Activated CD8-positive, alpha-beta memory T cell treated with anti-CD3 and anti-CD28 coated beads, Interleukin-2, amount 50 U/mL, for 4 hours (primary cell): ENCODE results near the gene LRRC55.

Experiments
- DNase-seq: peaks from one replicate; pipeline ENCODE4 v3.0.0-alpha.2; 2020

LRRC55 gene

DNA sequence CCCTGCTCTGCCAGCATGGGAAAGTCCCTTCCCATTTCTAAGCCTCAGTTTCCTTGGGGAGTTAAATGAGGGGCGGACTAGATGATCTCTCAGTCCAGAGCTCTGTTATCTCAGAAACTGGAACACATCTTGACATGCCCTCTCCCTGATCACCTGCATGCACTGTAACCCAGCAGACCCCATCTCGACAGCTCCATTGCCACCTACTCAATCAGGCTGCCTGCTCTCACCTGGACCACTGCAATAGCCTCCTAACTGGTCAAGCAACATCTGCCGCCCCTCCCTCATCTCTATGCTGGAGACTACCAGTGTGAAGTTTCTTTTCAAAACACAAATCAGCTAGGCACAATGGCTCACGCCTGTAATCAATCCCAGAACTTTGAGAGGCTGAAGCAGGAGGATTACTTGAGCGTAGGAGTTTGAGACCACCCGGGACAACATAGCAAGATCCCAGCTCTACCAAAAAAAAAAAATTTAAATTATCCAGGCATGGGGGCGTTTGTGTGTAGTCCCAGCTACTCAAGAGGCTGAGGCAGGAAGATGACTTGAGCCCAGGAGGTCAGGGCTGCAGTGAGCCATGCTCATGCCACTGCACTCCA is 22.2 kb downstream of the LRRC55 start:
- no peak for DNase-seq

DNA sequence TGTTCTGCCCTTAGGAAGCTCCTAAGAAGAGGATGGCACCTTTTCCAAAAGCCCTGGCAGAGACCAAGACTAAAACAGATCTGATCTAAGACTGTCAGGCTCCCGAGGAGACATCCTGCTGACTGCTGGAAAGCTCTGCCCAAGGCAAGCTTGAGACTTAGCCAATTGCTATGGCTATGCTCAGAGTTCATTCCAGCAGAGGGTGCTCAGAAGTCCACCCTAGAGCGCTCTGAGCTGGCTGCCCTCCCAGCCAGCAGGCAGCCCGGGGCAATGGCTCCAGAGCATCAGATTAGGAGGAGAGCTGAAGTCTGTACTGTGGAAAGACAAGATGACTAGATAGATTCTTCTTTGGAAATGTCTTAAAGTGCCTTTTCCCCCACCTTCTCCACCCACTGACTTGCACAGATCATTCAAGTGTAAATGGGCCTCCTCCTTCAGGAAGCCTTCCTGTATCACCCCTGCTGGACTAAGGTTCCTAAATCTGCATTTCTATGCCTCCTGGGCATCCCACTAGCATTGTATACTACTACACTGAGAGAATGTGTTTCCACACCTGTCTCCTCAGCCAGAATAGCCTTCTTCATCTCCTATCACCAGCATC is 23.4 kb downstream of the LRRC55 start:
- DNase-seq, result no peak

DNA sequence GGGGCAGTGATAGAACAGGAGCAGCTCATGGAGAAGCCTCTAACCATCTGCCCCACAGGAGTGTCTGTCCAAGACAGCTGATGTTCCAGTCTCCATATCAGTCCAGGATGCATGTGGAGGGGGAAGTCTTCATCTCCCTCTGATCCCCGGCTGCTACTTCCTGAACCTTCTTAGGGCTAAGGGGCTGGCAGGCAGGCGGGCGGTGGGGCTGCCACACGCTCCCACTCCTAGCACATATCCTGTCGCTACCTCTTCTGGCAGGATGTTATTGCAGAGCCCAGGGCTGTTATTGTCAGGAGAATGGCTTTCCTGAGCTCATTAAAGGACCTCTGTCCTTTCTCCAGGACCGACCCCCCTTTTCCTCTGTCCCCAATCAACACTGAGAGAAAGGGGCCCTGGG is 25.4 kb downstream of the LRRC55 start:
- no peak for DNase-seq

DNA sequence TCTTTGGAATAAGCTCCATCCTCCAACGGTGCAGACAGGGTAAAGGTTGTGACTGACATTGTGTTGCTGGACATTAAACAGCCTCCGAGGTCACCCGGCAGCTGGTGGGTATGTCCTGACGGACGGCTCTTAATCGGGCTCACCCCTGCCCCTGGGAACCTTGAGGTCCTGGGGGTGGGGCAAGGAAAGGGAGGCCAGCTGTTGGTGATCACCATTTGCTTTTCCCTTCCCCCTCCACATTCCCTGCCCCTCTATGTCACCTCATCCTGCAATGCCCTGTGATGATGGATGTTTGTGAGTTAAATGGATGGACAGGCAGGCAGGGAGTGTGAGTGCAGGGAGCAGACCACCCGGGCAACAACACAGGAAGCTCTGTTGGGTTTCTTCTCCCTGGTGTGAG is 29.0 kb downstream of the LRRC55 start:
- DNase-seq, result no peak

DNA sequence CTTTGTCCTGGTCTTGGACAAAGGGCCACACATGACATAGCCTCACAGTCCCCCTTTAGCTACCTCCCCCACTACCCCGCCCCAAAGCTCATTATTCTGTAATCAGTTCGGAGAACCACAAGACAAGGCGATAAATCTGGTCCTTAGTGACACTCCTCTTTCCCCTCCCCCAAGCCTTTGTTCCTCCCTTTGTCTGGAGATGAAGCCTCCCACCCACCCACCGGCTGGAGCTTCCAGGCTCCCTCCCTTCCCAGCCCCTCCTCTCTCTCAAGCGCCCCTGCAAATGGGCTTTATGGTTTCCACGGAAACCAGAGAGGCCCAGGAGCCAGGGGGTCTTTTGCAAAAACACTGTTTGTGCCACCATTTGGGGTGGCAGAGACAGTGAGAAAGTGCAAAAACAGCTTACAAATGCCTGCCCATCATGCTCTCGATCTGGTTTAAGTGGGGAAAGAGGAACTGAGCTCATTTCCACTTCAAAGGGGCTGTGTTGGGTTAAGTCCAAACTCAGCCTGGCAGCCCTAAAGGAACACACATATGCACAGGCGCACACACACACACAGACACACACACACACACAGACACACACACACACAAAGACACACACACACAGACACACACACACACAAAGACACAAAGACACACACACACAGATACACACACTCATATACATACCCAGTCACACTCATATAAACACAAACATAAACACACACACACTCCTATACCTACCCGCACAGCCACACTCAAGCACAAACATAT is 31.8 kb downstream of the LRRC55 start:
- no peak for DNase-seq

DNA sequence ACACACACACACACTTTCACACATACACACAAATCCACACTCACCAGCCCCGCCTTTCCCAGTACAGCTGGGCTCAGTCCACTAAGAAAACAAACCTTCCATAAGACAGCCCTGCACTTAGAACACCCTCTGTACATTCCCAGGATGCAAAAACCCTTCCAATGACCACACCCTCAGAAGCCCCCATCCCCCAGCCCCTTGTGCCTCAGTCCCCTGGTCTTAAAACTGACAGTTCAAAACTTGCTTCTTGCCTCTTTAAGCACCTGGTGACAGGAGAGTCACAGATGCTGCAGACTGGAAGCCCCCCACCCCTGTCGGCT is 32.3 kb downstream of the LRRC55 start:
- no peak for DNase-seq

DNA sequence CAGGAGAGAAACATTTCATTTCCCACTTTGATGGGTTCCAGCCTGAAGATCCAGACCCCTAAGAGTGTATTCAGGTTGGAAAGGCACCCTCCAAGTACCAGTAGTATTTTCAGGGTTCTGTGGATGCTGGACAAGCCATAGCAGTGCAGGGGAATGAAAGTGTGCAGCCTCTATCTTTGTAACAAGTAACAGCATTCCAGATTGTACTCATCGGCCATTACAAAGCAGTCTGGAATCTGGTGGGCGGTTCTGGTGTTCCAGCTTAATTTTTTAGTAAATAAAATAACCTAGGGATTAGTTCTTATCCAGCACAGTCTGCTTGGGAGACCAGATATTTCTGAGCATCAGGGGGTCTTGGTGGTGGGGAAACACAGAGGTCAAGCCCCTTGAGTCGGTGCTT is 32.7 kb downstream of the LRRC55 start:
- DNase-seq, result no peak

DNA sequence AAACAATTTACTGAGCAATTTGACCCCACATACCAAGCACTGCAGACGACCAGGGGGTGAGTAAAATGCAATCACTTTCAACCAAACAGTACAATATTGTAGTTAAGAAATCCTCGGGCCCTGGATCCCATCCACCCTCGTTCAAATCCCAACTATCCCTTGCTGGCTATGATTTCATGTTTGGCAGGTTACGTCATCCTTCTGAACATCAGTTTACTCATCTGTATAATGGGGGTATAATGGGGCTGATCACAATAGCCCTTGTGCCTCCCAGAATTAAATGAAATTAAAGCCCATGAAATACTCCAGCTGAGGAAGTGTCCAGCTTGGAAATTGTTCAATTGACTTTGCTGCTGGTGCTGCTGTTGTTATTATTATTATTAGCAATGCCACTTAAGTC is 34.7 kb downstream of the LRRC55 start:
- DNase-seq, result no peak

DNA sequence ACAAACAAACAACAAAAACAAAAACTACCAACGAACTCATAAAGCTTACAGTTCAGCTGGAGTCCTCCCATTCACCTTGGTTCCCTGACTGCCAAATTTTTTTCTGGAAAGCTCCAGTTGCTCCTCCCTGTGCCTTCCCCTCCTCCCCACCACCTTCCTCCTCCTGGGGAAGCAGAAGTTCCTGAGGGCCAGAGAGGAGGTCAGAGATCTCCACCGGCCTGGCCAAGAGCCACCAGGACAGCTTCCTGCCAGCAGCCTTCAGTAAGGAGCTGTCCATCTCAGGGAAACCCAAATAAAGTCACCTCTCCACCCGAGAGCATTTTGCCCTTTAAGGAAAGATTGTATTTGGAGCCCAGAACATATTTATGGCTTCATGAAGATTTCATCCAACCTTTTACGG is 35.3 kb downstream of the LRRC55 start:
- no peak for DNase-seq

DNA sequence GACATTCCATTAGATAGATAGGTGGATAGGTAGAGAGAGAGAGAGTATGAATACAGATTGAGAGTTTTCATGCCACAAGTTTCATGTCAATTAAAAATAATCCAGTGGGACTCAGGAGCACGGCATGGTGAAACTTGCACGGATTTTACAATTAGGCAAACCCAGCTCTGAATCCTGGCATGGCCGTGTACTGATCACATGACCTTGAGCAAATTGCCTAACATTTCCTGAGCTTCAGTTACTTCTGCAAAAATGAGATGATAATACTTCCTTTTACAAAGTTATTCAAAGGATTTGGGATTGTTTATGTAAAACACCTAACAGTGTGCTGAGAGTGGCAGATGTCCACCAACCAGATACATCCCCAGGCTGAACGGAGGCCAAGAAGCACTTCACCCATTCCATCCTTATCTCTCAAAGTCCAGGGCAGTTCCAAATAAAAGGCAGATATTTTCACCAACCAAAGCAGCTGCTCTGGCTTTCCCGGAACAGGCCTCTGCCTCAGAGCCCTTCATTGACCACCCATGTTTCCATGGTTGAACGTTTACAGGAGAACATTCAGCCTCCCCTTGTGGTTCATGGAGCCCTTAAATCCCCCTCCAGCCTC is 37.4 kb downstream of the LRRC55 start:
- no peak for DNase-seq

DNA sequence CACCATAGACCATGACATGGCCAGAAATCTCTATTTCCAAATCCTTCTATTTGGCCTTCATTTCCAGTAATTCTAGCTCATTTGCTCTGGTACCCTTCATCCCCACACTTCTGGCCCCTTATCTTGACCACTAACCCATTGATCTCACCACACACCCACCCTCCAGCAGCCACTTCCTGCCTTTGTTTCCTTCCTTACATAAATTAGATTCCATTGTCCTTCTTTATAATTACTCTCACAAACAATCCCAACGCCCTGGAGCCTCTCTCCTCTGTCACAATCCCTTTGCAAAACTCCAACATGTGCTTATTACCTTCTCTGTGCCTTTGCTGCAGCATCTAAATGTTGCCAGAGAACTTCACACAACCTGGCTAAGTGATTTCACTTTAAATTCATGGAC is 40.5 kb downstream of the LRRC55 start:
- no peak for DNase-seq

DNA sequence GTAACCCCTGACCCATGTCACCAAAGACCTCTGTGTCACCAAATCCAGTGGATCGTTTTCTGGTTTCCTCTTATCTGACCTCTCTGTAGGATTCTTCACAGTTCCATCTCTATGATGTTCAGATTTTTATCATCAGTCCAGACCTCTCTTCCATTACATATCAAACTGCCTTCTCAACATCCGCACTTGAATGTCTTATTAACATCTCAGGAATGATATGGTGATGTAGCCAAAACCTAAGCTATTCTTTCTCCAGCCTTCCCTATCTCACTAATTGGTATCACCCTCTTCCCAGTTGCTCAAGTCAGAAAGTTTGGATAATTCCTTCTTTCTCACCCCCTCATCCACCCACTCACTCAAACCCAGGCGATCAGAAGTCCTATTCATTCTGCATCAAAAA is 41.8 kb downstream of the LRRC55 start:
- DNase-seq, result no peak

DNA sequence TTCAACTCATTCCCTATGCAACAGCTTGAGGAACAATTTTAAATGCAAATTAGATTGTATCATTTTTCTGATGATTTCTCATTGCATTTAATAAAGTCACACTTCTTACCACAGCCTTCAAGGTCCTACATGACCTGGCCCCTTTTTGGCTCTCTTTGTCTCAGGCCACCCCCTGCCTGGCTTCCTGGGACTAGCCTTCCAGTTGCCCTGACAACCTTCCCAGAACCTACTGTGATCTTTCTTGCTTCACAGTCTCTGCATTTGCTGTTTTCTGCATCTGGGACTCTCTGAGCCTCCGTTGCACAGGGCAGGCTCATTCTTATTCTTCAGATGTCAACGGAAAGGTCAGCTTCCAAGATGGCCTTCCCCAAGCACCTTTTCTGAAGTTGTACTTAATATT is 42.4 kb downstream of the LRRC55 start:
- DNase-seq, result no peak

DNA sequence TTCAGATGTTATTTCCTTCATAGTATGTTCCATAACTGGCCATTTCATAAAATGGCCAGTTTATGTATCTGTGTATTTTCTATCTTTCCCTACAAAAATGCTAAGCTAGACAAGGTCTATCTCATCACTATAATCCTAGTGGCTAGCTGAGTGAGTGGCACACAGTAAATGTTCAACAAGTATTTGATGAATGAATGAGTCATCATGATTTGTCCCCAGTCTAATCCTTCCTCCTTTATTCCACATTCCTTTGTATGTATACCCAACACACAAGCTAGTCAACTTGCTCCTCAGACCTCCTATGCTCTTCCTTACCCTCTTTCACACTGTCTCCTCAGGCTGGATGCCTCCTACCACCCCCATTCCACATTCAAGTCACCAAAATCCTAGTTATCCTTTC is 42.8 kb downstream of the LRRC55 start:
- no peak for DNase-seq

DNA sequence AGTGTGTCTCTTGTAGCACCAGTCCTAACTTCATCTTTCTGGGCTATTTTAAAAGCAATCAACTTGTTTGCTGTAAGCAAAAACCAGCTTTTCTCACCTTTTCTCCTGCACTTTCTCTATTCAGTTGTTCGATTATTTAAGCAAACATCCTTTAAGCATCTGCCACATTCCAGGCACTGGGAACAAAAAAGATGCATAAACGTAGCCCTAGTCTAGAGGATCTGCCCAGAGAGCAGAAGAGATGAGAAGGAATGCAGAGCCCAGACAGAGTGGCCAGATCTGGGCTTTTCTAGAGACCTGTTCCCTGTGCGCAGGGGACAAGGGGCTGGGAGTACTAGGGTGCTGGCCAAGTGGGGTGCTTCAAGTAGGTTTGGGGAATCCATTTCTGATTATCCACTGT is 46.8 kb downstream of the LRRC55 start:
- DNase-seq, result no peak

DNA sequence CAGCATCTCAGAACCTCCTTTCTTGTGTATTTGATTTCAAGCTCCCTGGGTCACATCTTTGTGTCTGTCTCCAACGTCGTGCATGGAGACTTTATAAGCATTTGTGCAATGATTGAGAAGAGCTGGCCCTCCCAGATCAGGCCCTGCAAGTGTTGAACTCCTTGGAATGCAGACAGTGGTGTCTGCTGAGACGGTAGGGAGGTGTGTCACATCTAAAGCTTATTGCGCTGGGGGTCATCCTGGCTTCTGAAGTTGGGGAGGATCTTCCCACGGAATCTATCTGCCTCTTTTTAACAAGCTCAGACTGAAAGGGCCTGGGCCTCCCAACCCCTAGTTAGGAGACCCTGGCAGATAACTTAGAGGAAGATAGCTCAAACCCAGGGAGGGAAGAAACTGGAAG is 48.6 kb downstream of the LRRC55 start:
- no peak for DNase-seq

DNA sequence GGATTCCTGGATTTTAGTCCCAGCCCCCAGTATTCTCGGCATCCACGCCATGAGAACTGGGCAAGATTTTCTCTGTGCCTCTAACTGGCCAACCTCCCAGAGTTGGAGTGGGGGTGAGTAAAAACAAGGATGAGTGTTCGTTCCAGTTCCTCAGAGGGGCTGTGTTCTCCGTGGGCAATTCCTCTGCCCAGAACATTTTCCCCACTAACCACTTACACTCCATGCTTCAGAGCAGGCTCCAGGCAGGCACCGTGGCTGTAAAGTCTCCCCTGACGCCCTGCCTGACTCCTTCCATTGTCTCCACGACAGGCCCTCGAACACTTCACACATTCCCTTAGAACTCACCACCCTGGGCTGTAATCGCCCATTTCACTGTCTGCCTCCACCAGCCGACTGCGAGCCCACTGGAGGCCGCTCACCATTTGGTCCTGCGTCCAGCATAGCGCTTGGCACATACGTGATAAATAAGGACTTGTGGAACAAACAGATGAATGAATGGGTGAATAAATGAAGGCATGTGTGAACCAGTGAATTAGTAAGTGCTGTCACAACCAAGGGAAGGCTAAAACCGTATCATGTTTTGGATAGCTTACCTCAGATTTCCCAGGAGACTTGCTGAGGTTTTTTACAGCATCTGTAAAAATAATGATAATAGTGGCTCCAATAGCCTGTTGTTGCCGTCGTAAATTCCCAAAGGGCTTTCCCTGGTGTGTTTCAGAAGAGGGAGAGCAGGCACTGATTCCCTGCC is 49.2 kb downstream of the LRRC55 start:
- no peak for DNase-seq

DNA sequence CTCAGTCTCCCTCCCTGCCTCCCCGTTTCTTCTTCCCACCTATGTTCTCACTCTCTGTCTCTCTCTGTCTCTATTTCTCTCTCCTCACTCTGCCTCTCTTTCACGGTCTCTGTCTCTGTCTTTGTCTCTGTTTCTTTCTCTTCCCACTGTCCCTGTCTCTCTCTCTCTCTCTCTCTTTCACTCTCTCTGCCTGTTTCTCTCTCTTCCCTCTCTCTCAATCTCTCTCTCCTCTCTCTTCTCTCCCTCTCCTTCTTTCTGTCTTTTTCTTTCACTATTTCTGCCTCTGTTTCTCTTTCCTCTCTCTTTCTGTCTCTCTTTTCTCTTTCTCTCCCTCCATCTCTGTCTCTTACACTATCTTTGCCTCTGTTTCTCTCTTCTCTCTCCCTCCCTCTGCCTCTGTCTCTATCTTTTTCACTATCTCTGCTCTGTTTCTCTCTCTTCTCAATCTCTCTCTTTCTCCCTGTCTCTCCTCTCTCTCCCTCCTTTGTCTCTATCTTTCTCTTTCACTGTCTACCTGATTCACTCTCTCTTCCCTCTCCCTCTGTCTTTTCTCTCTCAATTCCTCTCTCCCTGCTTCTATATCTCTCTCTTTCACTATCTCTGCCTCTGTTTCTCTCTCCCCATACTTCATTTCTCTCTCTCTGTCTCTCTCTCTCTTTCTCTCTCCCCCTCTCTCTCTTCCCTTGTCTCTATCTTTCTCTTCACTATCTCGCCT is 49.9 kb downstream of the LRRC55 start:
- DNase-seq, result no peak

DNA sequence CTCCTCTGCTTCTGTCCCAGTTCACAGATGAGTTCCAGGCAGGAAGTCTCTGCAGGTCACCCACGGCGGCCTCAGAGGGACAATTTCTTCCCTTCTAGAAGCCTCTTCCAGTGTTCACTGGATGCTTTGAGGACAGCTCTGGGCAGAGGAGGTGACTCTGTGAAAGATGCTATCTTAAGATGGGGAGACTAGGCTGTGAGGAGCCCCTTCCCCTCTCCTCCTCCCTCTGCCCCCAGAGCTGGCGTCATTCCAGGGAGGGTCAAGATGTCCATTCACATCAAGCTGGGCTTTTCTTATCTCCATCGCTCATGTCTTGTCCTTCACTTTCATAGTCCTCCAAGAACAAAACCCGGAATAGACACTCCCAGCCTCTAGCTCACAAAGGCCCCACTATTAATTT is 51.9 kb downstream of the LRRC55 start:
- no peak for DNase-seq

DNA sequence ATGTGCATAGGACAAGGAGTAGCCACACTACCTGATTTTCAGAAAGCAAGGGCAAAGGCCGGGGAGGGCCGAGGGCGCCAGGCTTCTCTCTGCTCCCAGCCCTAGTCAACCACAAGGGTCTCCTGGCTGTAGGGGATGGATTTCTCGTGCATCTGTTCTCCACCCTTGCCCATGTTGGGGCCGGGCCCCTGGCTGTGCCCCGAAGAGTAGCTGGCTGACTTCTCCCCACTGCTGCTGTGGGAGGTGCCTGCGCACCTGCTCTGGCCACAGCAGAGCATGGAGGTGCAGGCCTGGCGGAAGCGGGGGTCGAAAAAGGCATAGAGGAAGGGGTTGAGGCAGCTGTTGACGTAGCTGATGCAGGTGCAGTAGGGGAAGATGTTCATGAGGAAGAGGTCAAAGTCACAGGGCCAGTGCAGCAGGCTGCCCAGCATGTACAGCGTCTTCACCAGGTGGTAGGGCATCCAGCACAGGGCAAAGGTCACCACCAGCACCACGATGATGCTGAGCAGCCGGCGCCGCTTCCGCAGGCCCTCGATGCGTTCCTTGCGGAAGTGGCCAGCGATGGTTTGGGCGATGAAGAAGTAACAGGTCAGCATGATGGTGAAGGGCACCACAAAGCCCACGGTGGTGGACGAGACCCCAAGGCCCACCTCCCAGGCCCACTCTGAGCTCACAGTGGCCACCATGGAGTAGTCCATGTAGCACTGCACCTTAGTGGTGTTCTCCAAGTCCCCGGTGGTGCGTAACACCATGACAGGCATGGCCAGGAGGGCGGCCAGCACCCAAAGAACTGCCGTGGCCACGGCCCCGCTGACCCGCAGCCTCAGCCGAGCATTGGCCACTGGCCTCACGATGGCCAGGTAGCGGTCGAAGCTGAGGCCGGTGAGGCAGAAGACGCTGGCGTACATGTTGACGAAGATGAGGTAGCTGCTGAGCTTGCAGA is 54.3 kb downstream of the LRRC55 start:
- DNase-seq, result no peak

DNA sequence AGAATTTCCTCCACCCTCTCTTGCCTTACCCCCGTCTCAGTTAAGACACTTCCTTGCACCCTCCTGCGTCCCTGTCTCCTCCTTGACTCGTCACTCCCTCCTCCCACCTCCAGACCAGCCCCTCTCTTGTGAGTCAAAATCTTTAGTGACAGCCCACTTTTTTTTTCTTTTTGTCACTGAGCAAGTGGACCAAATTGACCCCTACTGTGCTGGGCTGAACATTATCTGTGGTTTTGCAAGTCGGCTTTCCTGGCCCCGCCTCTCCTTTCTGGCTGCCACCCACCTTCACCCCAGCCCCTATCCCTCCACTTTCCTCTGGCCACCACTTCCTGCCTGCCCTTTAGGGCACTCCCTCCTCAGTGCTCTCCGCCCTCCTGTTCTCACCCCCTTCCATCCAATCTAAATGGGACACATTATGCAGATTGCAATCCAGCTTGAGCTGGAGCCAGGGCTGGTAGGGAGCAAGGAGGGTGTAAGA is 55.5 kb downstream of the LRRC55 start, which contains the start of gene APLNR:
Gene APLNR, minus strand, starts transcription at position 47 of the 478 bp plus-strand sequence. CDS start 246 bp downstream, outside the sequence.
- DNase-seq, result no peak
